HG03060 (cell line): ENCODE results near the gene KLHDC9.

Experiments
- ATAC-seq: cut with Tn5 transposase; IDR thresholded peaks from one replicate; pipeline ENCODE4 v1.9.1; 2021; ENCODE audit warnings: low read depth, moderate number of reproducible peaks; ENCODE audit not compliant: unreplicated experiment

KLHDC9 gene

GRCh38 chr1:161074676-161075368, 23.3 kb upstream of the KLHDC9 start:
- no peak for ATAC-seq

GRCh38 chr1:161076410-161076809, 21.8 kb upstream of the KLHDC9 start:
- no peak for ATAC-seq

GRCh38 chr1:161077426-161077825, 20.7 kb upstream of the KLHDC9 start:
- ATAC-seq: no peak

GRCh38 chr1:161079436-161080110, 18.6 kb upstream of the KLHDC9 start:
- no peak for ATAC-seq

- ATAC-seq: no peak
Measured at GRCh38 chr1:161080441-161081405, 17.4 kb upstream of the KLHDC9 start.

- no peak for ATAC-seq
Measured at GRCh38 chr1:161081519-161081918, 16.6 kb upstream of the KLHDC9 start.

- ATAC-seq: no peak
Measured at GRCh38 chr1:161082483-161082882, 15.7 kb upstream of the KLHDC9 start.

GRCh38 chr1:161082996-161083747, 15.0 kb upstream of the KLHDC9 start:
- ATAC-seq: no peak

GRCh38 chr1:161083748-161084596, 14.2 kb upstream of the KLHDC9 start:
- no peak for ATAC-seq

GRCh38 chr1:161084597-161084988, 13.6 kb upstream of the KLHDC9 start:
- ATAC-seq: no peak

GRCh38 chr1:161085165-161085564, 13.0 kb upstream of the KLHDC9 start:
- ATAC-seq: no peak

- ATAC-seq: no peak
Measured at GRCh38 chr1:161086457-161086856, 11.7 kb upstream of the KLHDC9 start.

GRCh38 chr1:161088587-161089110, 9.5 kb upstream of the KLHDC9 start:
- no peak for ATAC-seq

GRCh38 chr1:161089251-161089924, 8.8 kb upstream of the KLHDC9 start, which contains the start of gene NECTIN4:
TSS of gene NECTIN4 (minus strand) at chr1:161089558. CDS start at chr1:161089296, 262 bp downstream.
- ATAC-seq: no peak

- no peak for ATAC-seq
Measured at GRCh38 chr1:161089938-161090337, 8.2 kb upstream of the KLHDC9 start.

GRCh38 chr1:161090617-161091016, 7.5 kb upstream of the KLHDC9 start:
- no peak for ATAC-seq

- no peak for ATAC-seq
Measured at GRCh38 chr1:161091093-161091492, 7.1 kb upstream of the KLHDC9 start.

- ATAC-seq: no peak
Measured at GRCh38 chr1:161091796-161092507, 6.2 kb upstream of the KLHDC9 start.
